MM.1S (cell line): ENCODE measurements around the gene ATP8B2.

ENCODE experiments used
- EZH2 ChIP-seq: fragments of 300-600 bp; sonication (generic); optimal IDR thresholded peaks from 2 replicates; pipeline ENCODE3; 2017; ENCODE audit warnings: low read depth, mild to moderate bottlenecking, antibody characterized with exemption, low read length, mixed read lengths
- TF ChIP-seq, protein P1 (sequence below): fragments of 300-600 bp; sonication (generic); IDR thresholded peaks from 2 replicates; pipeline ENCODE4 v1.5.1; 2016; ENCODE audit warnings: antibody characterized with exemption, low read length, mixed read lengths

DNA sequence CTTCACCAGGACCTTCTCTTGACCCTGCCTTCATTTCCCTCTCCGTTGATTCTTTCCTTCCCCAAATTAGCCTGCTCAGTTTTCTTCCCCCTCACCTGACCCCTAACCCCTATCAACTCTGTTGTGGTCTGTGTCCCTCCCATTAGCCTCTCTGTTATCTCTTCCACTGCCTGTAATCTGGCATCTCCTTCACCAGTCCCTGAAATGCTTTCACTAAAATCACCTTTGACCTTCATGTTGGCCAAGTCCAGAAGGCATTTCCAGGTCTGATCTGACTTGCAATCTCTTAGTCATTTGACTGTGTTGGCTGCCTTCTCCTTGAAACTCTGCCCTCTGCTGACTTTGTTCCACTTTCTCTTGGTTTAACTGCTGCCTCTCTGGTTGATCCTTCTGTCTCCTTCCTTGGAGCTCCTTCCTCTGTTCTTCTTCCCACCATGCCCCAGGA is 28.2 kb downstream of the ATP8B2 start:
- TF ChIP-seq, protein P1, sequence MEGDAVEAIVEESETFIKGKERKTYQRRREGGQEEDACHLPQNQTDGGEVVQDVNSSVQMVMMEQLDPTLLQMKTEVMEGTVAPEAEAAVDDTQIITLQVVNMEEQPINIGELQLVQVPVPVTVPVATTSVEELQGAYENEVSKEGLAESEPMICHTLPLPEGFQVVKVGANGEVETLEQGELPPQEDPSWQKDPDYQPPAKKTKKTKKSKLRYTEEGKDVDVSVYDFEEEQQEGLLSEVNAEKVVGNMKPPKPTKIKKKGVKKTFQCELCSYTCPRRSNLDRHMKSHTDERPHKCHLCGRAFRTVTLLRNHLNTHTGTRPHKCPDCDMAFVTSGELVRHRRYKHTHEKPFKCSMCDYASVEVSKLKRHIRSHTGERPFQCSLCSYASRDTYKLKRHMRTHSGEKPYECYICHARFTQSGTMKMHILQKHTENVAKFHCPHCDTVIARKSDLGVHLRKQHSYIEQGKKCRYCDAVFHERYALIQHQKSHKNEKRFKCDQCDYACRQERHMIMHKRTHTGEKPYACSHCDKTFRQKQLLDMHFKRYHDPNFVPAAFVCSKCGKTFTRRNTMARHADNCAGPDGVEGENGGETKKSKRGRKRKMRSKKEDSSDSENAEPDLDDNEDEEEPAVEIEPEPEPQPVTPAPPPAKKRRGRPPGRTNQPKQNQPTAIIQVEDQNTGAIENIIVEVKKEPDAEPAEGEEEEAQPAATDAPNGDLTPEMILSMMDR = peak; percentile 68
- TF ChIP-seq EZH2 = no peak
